ENCODE data around the gene SLC5A9. TPM values are rescaled to one million over a fixed set of nuclear protein-coding genes. Genes with fewer than 3 reads are reported as not detected.

SLC5A9 gene
- total and polyA plus RNA-seq, 2 of the 13 experiments (the other 11 are each of a cell fraction or from before 2014, with no cell fraction given) = 42.0 to 65.0 TPM

DNA sequence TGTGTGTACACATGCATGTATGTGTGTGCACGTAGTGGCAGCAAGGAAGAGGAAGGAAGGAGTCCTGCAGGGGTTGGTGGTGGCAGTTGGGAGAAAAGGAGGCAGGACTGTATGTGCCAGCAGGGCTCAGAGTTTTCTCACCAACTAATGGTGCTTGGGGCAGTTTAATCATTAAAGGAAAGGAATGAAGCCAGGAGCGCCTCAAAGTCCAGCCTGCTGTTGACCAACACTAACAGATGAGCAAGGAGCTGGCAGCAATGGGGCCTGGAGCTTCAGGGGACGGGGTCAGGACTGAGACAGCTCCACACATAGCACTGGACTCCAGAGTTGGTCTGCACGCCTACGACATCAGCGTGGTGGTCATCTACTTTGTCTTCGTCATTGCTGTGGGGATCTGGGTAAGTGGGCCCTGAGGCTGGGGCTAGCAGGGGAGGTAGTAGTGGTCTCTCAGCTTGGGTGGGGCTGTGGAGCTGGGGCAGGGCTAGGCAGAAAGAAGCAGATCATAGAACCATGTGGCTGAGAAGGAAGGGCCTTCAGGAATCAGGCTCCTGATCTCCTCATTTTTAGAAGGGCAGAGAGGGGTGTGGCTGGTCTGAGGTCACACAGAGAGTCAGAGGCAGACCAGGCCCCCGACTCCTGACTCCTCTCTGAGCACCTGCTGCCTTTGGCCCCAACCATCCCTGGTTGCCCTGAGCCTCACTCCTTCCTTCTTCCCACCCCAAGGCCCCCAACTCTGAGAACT lies at the start of gene SLC5A9 (continued):
- TF ChIP-seq HNF4G (IDR thresholded peaks at IDR 0.05; ENCODE audit: borderline replicate concordance, low read depth, low read length) (peak; percentile 73; the same call in 1 of the 2 replicates), HNF4G (CRISPR knock-in tag; IDR thresholded peaks at IDR 0.05; ENCODE audit: borderline replicate concordance, low read depth) (0 out of 2 replicates have a peak, but pooled peaks have one; percentile 69), ZNF879 (CRISPR knock-in tag; IDR thresholded peaks at IDR 0.05) (0 out of 2 replicates have a peak, but pooled peaks have one; percentile 65), TCF7 (IDR thresholded peaks at IDR 0.05; ENCODE audit: low read depth) (no peak), KAT8 (CRISPR knock-in tag; IDR thresholded peaks at IDR 0.05) (peak; percentile 44; the same call in 1 of the 2 replicates), JUND (CRISPR knock-in tag; IDR thresholded peaks at IDR 0.05) (0 out of 2 replicates have a peak, but pooled peaks have one; percentile 16), RXRA (CRISPR knock-in tag; IDR thresholded peaks at IDR 0.05) (peak; percentile 59; the same call in 1 of the 2 replicates), ZNF552 (CRISPR knock-in tag; IDR thresholded peaks at IDR 0.05; ENCODE audit: borderline replicate concordance) (peak; percentile 78; the same call in 1 of the 2 replicates), EP300 (IDR thresholded peaks at IDR 0.05; ENCODE audit: low read depth in 2 of 2, low read length in 2 of 2) (peak; percentile 26 to 48; a peak in 3 of 4 replicates), EP300 (CRISPR knock-in tag; IDR thresholded peaks at IDR 0.05; ENCODE audit: borderline replicate concordance) (no peak; the same call in 1 of the 2 replicates), CEBPG (CRISPR knock-in tag; IDR thresholded peaks at IDR 0.05) (peak; percentile 67), GPN1 (CRISPR knock-in tag; IDR thresholded peaks at IDR 0.05; ENCODE audit: borderline replicate concordance) (no peak), ZNF792 (CRISPR knock-in tag; IDR thresholded peaks at IDR 0.05) (peak; percentile 48; the same call in 1 of the 2 replicates), ZNF615 (CRISPR knock-in tag; IDR thresholded peaks at IDR 0.05; ENCODE audit: borderline replicate concordance) (0 out of 2 replicates have a peak, but pooled peaks have one; percentile 71), DMAP1 (CRISPR knock-in tag; IDR thresholded peaks at IDR 0.05) (peak; percentile 80), LCORL (IDR thresholded peaks at IDR 0.05) (no peak), LCORL (CRISPR knock-in tag; IDR thresholded peaks at IDR 0.05) (0 out of 2 replicates have a peak, but pooled peaks have one; percentile 66), CBX5 (CRISPR knock-in tag; IDR thresholded peaks at IDR 0.05; ENCODE audit: borderline replicate concordance) (0 out of 2 replicates have a peak, but pooled peaks have one; percentile 30), ZNF292 (CRISPR knock-in tag; IDR thresholded peaks at IDR 0.05; ENCODE audit: borderline replicate concordance, low read depth) (peak; percentile 77; the same call in 1 of the 2 replicates)
- TF ChIP-seq, protein P1, sequence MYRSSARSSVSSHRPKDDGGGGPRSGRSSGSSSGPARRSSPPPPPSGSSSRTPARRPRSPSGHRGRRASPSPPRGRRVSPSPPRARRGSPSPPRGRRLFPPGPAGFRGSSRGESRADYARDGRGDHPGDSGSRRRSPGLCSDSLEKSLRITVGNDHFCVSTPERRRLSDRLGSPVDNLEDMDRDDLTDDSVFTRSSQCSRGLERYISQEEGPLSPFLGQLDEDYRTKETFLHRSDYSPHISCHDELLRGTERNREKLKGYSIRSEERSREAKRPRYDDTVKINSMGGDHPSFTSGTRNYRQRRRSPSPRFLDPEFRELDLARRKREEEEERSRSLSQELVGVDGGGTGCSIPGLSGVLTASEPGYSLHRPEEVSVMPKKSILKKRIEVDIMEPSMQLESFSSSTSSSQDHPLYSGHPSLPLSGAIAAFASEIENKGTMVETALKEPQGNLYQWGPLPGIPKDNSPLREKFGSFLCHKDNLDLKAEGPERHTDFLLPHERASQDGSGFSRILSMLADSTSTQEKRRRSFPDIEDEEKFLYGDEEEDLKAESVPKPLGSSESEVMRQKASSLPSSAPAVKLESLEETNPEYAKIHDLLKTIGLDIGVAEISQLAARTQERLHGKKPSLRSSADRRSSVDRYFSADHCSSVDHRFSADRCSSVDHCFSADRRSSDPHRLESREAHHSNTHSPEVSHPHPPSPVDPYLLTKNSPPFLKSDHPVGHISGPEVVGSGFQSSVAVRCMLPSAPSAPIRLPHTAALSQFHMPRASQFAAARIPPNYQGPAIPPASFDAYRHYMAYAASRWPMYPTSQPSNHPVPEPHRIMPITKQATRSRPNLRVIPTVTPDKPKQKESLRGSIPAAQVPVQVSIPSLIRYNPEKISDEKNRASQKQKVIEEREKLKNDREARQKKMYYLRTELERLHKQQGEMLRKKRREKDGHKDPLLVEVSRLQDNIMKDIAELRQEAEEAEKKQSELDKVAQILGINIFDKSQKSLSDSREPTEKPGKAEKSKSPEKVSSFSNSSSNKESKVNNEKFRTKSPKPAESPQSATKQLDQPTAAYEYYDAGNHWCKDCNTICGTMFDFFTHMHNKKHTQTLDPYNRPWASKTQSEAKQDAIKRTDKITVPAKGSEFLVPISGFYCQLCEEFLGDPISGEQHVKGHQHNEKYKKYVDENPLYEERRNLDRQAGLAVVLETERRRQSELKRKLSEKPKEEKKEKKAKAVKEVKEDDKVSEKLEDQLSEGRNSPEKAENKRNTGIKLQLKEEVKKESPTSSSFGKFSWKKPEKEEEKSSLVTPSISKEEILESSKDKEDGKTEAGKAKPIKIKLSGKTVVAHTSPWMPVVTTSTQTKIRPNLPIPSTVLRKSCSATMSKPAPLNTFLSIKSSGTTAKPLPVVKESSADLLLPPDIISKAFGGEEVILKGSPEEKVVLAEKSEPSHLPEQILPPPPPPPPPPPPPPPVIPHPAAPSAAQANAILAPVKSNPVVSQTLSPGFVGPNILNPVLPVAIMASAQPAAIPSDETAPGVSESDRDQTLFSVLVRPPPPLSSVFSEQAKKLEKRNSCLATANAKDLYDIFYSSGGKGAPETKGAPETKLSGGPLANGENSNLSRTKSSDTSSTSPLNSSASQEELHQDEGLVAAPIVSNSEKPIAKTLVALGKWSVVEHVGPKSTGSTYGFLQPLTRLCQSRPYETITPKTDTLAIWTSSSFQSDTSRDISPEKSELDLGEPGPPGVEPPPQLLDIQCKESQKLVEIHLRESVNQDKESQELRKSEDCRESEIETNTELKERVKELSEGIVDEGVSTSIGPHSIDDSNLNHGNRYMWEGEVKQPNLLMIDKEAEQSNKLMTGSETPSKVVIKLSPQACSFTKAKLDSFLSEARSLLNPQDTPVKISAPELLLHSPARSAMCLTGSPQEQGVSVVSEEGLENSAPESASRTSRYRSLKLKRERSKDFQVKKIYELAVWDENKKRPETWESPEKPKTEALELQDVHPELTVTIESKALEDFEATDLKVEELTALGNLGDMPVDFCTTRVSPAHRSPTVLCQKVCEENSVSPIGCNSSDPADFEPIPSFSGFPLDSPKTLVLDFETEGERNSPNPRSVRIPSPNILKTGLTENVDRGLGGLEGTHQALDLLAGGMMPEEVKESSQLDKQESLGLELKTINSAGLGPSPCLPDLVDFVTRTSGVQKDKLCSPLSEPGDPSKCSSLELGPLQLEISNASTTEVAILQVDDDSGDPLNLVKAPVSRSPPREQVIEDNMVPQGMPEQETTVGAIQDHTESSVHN (CRISPR knock-in tag; IDR thresholded peaks at IDR 0.05) = peak; percentile 78
- TF ChIP-seq, protein P2, sequence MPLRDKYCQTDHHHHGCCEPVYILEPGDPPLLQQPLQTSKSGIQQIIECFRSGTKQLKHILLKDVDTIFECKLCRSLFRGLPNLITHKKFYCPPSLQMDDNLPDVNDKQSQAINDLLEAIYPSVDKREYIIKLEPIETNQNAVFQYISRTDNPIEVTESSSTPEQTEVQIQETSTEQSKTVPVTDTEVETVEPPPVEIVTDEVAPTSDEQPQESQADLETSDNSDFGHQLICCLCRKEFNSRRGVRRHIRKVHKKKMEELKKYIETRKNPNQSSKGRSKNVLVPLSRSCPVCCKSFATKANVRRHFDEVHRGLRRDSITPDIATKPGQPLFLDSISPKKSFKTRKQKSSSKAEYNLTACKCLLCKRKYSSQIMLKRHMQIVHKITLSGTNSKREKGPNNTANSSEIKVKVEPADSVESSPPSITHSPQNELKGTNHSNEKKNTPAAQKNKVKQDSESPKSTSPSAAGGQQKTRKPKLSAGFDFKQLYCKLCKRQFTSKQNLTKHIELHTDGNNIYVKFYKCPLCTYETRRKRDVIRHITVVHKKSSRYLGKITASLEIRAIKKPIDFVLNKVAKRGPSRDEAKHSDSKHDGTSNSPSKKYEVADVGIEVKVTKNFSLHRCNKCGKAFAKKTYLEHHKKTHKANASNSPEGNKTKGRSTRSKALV (CRISPR knock-in tag; IDR thresholded peaks at IDR 0.05) = no peak
